GM12878 (cell line): ENCODE results near the gene TECPR1.

Source experiments
- CTCF ChIP-seq, 3 experiments: IDR thresholded peaks in 2 of 3; conservative IDR thresholded peaks in 1 of 3; 2 replicates each; pipeline ENCODE4 v1.5.1; 2011; ENCODE audit warnings: low read depth in 3 of 3, low read length in 3 of 3, mild to moderate bottlenecking in 3 of 3, control low read depth in 2 of 3, moderate library complexity in 2 of 3, inconsistent platforms in 1 of 3, mixed read lengths in 1 of 3; ENCODE audit not compliant: control insufficient read depth in 2 of 3, insufficient read depth in 1 of 3; ENCODE audit errors: extremely low read depth in 1 of 3
- LARP7 ChIP-seq: fragments of 450-650 bp; IDR thresholded peaks from 2 replicates; pipeline ENCODE4 v1.6.1; 2017; ENCODE audit warnings: mild to moderate bottlenecking
- MYC ChIP-seq: IDR thresholded peaks from 2 replicates; pipeline ENCODE4 v1.6.1; 2011; ENCODE audit warnings: mild to moderate bottlenecking, low read length, moderate library complexity, inconsistent platforms; ENCODE audit not compliant: insufficient read depth, insufficient replicate concordance, insufficient read length, severe bottlenecking
- POLR2A ChIP-seq: IDR thresholded peaks from 2 replicates; pipeline ENCODE4 v1.6.1; 2011; ENCODE audit warnings: low read depth, mild to moderate bottlenecking, low read length
- POLR2AphosphoS5 ChIP-seq: IDR thresholded peaks from 2 replicates; pipeline ENCODE4 v1.6.1; 2011; ENCODE audit warnings: mild to moderate bottlenecking, low read length, inconsistent platforms
- SPI1 ChIP-seq: IDR thresholded peaks from 2 replicates; pipeline ENCODE4 v1.6.1; 2011; ENCODE audit warnings: low read depth, mild to moderate bottlenecking, low read length, moderate library complexity, borderline replicate concordance; ENCODE audit not compliant: insufficient read depth
- USF2 ChIP-seq: IDR thresholded peaks from 2 replicates; pipeline ENCODE4 v1.6.1; 2011; ENCODE audit warnings: low read depth, low read length, improper control_type of control experiment, borderline replicate concordance

GRCh38 chr7:98203964-98204605 lies 47.9 kb downstream of the TECPR1 start:
- TF ChIP-seq USF2 (no peak), LARP7 (no peak), POLR2A (no peak), POLR2AphosphoS5 (no peak), SPI1 (no peak), MYC (no peak), CTCF (IDR thresholded peaks at IDR 0.05 in 2 of 3, conservative IDR thresholded peaks at IDR 0.05 in 1 of 3; ENCODE audit: control insufficient read depth in 2 of 3, extremely low read depth in 1 of 3, insufficient read depth in 1 of 3, low read depth in 3 of 3, low read length in 3 of 3) (no peak)
